ENCODE measurements around the gene BMP7. TPM values are rescaled to one million over a fixed set of nuclear protein-coding genes. Genes with fewer than 3 reads are reported as not detected.

Gene BMP7
- total and polyA plus RNA-seq, 2 donors (not counting 3 experiments of a cell fraction or from before 2014, with no cell fraction given), result not detected

- no peak for DNase-seq (ENCODE audit: low read depth, low spot score)
- Histone ChIP-seq H3K4me2 (ENCODE audit: insufficient read depth, low read length) (no peak overlapping the region), H3K9me3 (replicated peaks; ENCODE audit: control insufficient read depth, insufficient read depth, low read length) (no peaks in the 10 kb centered on the region), H3K9me1 (replicated peaks; ENCODE audit: control insufficient read depth, extremely low read depth, insufficient read depth, low read length) (no peaks in the 10 kb centered on the region), H3K36me3 (ENCODE audit: control insufficient read depth in 2 of 2, extremely low read depth in 1 of 2, insufficient read depth in 2 of 2, low read length in 2 of 2) (no peaks in the 10 kb centered on the region), H3K79me2 (ENCODE audit: control insufficient read depth, insufficient read depth, low read length) (no peaks in the 10 kb centered on the region), H3K9ac (replicated peaks; ENCODE audit: extremely low read depth, insufficient read depth, low read length) (no peak overlapping the region), H2AFZ (ENCODE audit: low read depth, low read length) (no peak overlapping the region), H3K4me3 (replicated peaks in 1 of 3; ENCODE audit: insufficient read depth in 1 of 3, low read depth in 1 of 3, low read length in 3 of 3) (no peak overlapping the region), H3K4me1 (ENCODE audit: control insufficient read depth, extremely low read depth, insufficient read depth, low read length) (no peaks in the 10 kb centered on the region), H4K20me1 (replicated peaks; ENCODE audit: control insufficient read depth, extremely low read depth, insufficient read depth, low read length) (no peaks in the 10 kb centered on the region), H3K27ac (ENCODE audit: insufficient read depth, low read depth, low read length) (no peak overlapping the region), H3K27me3 (ENCODE audit: control insufficient read depth in 2 of 2, insufficient read depth in 2 of 2, low read length in 2 of 2) (no peaks in the 10 kb centered on the region)
- no peak for FAIRE-seq
- POLR2A ChIA-PET, result no interaction called here
- CTCF ChIA-PET, result no interaction called here
- dilution Hi-C loops (cut with MboI; ENCODE audit: extremely low pct_ligation_motif_present, low sequenced_read_pairs) (no loop called here), intact Hi-C loops (cut with micrococcal nuclease) (no loop called here)
- no TSS peak for BruUV-seq (replicated peaks)
- TF ChIP-seq CTCF (IDR thresholded peaks at IDR 0.05; ENCODE audit: extremely low read depth in 1 of 2, insufficient read depth in 1 of 2, low read depth in 1 of 2, low read length in 2 of 2) (no peak), JUN (IDR thresholded peaks at IDR 0.05; ENCODE audit: borderline replicate concordance, insufficient read depth, insufficient read length, low read depth) (no peak), POLR2AphosphoS5 (IDR thresholded peaks at IDR 0.05; ENCODE audit: insufficient read depth, low read depth, low read length) (no peak), FOS (IDR thresholded peaks at IDR 0.05; ENCODE audit: borderline replicate concordance, insufficient read depth, low read length) (no peak), GATA2 (IDR thresholded peaks at IDR 0.05; ENCODE audit: insufficient read depth, insufficient read length, low read depth, low read length) (no peak)
Observed at GRCh38 chr20:57124800-57125517, 141.5 kb downstream of the BMP7 start.

All from endothelial cell of umbilical vein (primary cell).